Measurements from ENCODE around the gene XIRP1. TPM values are rescaled to one million over a fixed set of nuclear protein-coding genes. Genes with fewer than 3 reads are reported as not detected.
A peak's percentile ranks its signal among the peaks of the same experiment; 100 is the strongest.

XIRP1 gene
- total RNA-seq, 1 donor from 2014 or later: not detected

DNA sequence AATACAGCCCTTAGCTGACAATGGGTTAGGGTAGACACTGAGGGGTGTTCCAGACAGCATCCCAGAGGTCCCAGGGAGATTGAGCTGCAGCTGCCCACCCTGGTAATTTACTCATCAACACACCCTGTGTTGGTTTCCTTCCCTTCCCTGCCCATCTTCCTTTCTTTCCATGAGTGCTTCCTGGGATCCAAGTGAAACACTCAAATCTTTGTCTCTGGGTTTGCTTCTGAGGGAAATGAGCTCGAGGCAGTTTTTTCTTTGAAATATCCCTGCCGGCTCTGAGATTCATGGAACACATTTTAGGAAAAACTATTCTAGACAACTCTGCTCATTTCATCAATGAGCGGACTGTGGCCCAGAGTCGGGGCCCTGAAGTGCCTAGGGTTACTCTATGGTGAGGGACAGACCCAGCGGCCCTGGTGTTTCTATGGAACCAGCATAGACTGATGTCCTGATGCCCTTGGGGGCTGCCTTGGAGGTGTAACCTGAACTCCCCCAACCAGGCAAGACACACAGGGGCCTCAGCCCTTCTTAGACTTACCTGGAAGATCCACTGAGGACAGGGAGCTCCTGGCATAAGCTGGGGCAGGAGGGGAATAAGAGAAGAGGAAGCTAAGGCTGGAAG is 24.1 kb downstream of the XIRP1 start:
- no peak for DNase-seq (ENCODE audit: low read depth in 2 of 2)

GRCh38 chr3:39166932-39167532 is 25.4 kb downstream of the XIRP1 start:
- DNase-seq (ENCODE audit: low read depth in 2 of 2): peak; percentile 82

DNA sequence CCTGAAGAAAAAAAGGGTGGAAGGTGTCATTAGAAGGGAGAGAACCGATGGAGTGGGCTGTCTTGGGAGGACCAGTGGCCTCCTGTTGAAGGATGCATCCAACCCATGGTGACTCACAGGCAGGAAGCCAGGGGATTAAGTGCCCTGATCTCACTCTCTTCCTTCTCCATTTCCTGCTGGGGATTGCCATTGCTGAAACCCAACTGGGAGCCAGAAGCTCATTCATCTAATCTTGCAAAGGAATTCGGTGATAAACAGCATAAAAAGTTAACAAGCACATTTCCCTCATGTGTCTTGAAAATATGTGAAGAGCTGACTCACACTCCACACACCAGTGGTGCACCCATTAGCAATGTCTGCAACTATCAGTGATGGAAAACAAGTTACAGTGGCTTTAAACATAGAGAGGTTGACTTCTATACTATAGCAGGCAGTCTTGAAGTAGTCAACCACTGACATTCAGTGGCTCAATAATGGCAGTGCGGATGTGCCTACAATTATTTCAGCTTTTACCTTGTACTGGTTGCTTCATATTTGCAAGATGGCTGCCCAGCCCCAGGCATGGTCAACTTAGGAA is 26.2 kb downstream of the XIRP1 start:
- peak in 1 of 2 donors; percentile 91 for DNase-seq (ENCODE audit: low read depth in 2 of 2)

- DNase-seq (ENCODE audit: low read depth in 2 of 2): no peak
Measured at GRCh38 chr3:39165518-39165917, 26.9 kb downstream of the XIRP1 start.

GRCh38 chr3:39164414-39164813 is 28.0 kb downstream of the XIRP1 start:
- no peak for DNase-seq (ENCODE audit: low read depth in 2 of 2)

GRCh38 chr3:39158148-39158715 is 34.2 kb downstream of the XIRP1 start:
- DNase-seq (ENCODE audit: low read depth in 2 of 2): no peak

- DNase-seq (ENCODE audit: low read depth in 2 of 2): no peak
Measured at GRCh38 chr3:39157359-39157758, 35.0 kb downstream of the XIRP1 start.

GRCh38 chr3:39156421-39156820 is 36.0 kb downstream of the XIRP1 start:
- DNase-seq (ENCODE audit: low read depth in 2 of 2): no peak

DNA sequence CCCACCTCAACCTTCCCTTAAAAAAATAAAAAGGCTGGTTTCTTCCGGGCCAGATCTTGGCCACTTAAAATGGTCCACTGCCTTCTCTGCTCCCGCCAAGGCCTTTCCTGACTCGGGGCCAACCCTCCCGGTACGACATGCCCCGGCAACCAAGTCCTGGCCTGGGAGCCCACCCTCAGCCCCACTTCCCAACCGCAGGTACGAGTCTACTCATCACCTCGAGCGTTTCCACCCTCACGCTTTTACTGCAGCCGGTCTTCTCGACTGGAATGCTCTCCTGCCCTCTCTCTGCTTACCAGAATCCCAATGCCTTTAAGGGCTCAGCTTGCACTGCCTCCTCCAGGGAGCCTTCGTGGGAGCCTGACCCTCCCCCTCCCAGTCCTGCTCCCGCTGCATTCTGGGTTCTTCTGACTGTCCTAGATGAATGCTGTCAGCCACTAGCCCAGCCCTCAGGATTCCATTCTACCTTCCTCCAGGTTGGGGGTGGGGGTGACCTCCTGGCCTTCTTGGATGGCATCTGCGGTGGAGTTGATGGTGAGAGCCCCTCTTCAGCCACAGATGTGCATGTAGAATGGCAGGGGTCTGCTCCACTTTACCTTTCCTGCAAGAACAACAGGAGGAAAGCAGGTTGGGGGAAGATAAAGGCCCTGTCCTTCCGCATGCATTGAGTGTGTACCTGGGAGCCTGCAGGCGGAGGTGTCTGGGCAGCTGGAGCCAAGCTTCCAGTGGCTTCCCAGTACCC is 37.9 kb downstream of the XIRP1 start:
- no peak for DNase-seq (ENCODE audit: low read depth in 2 of 2)

GRCh38 chr3:39153977-39154279 is 38.5 kb downstream of the XIRP1 start:
- DNase-seq (ENCODE audit: low read depth in 2 of 2): no peak

- DNase-seq (ENCODE audit: low read depth in 2 of 2): peak in 1 of 2 donors; percentile 91
Measured at GRCh38 chr3:39150803-39151631, 41.4 kb downstream of the XIRP1 start.

- peak in 1 of 2 donors; percentile 66 for DNase-seq (ENCODE audit: low read depth in 2 of 2)
Measured at GRCh38 chr3:39150148-39150802, 42.1 kb downstream of the XIRP1 start.

- no peak for DNase-seq (ENCODE audit: low read depth in 2 of 2)
Measured at GRCh38 chr3:39149498-39150147, 42.8 kb downstream of the XIRP1 start.

DNA sequence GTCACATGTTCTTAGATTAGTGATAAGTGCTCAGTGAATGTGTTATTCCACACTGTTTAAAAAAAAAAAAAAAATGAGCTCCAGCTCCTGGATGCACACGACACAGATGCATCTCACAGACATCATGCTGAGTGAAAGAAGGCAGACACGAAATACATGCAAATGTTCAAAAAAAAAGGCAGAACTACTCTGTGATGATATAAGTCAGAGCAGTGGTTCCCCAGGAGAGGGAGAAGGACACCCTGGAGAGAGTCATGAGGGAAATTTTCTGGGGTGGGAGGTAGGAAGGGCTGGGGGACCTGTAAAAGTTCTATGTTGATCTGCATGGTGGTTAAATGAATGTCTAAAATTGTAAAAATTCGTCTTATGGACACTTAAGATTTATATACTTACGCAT is 43.3 kb downstream of the XIRP1 start:
- DNase-seq (ENCODE audit: low read depth in 2 of 2): no peak

DNA sequence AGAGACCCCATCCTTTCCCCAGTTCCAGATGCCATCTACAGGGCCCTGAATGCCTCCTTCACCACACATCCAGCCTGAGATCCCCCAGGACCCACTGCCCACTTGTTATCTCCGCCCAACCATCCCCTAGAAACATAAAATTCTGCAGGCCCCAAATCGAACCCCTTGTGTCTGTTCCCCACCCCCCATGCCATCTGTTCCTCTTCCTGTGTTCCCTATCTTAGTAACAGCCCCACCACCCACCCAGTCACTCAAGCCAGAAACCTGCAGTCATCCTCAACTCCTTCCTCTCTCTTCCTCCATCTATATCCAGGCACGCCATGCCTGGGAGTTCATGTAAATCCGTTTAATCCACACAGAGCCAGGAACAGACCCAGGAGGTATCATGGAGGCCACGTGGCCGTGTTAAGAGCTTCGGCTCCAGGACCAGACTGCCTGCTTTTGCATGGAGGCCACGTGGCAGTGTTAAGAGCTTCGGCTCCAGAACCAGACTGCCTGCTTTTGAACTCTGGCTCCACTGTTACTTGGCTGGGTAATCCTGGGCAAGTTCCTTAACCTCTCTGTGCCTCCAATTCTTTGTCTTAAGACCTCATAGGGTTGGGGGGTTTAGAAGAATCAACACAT is 43.8 kb downstream of the XIRP1 start:
- no peak for DNase-seq (ENCODE audit: low read depth in 2 of 2)

GRCh38 chr3:39147711-39148434 is 44.5 kb downstream of the XIRP1 start:
- DNase-seq (ENCODE audit: low read depth in 2 of 2): peak in 1 of 2 donors; percentile 93

- peak; percentile 86 to 99 for DNase-seq (ENCODE audit: low read depth in 2 of 2)
Measured at GRCh38 chr3:39146611-39147591, 45.5 kb downstream of the XIRP1 start.

- DNase-seq (ENCODE audit: low read depth in 2 of 2): no peak
Measured at GRCh38 chr3:39146083-39146501, 46.3 kb downstream of the XIRP1 start.

Data from dermis microvascular lymphatic vessel endothelial cell (primary cell).